HEK293 (cell line): ENCODE results near the gene PRR36.

ENCODE experiments used
- CTCF ChIP-seq: fragments of 450-650 bp; formaldehyde crosslinking; IDR thresholded peaks from 2 replicates; pipeline ENCODE4 v1.5.1; 2016; ENCODE audit warnings: missing biosample characterization, missing genetic modification characterization
- EGR2 ChIP-seq: fragments of 450-650 bp; formaldehyde crosslinking; IDR thresholded peaks from 2 replicates; pipeline ENCODE4 v1.5.1; 2016; ENCODE audit warnings: low read depth, missing biosample characterization, missing genetic modification characterization
- MYNN ChIP-seq: fragments of 450-650 bp; formaldehyde crosslinking; IDR thresholded peaks from 2 replicates; pipeline ENCODE4 v1.5.1; 2016; ENCODE audit warnings: missing biosample characterization, missing genetic modification characterization, borderline replicate concordance
- SETDB1 ChIP-seq: IDR thresholded peaks from one replicate; pipeline ENCODE4 v1.6.1; 2017; ENCODE audit warnings: mild to moderate bottlenecking, low read length, moderate library complexity, mixed read lengths; ENCODE audit not compliant: insufficient read length
- TRIM28 ChIP-seq: IDR thresholded peaks from 2 replicates; pipeline ENCODE4 v1.6.1; 2011; ENCODE audit warnings: low read length, control low read depth, borderline replicate concordance
- YY2 ChIP-seq: fragments of 450-650 bp; formaldehyde crosslinking; IDR thresholded peaks from 2 replicates; pipeline ENCODE4 v1.5.1; 2016; ENCODE audit warnings: missing biosample characterization, missing genetic modification characterization
- ZBTB8A ChIP-seq: fragments of 450-650 bp; formaldehyde crosslinking; IDR thresholded peaks from 2 replicates; pipeline ENCODE4 v1.5.1; 2016; ENCODE audit warnings: missing biosample characterization, missing genetic modification characterization
- ZNF112 ChIP-seq: fragments of 450-650 bp; formaldehyde crosslinking; IDR thresholded peaks from 2 replicates; pipeline ENCODE4 v1.5.0; 2017; ENCODE audit warnings: missing biosample characterization, missing genetic modification characterization
- ZNF133 ChIP-seq: fragments of 450-650 bp; formaldehyde crosslinking; IDR thresholded peaks from 2 replicates; pipeline ENCODE4 v1.5.1; 2016; ENCODE audit warnings: missing biosample characterization, missing genetic modification characterization
- ZNF138 ChIP-seq: fragments of 450-650 bp; formaldehyde crosslinking; IDR thresholded peaks from 2 replicates; pipeline ENCODE4 v1.5.1; 2016; ENCODE audit warnings: missing biosample characterization, missing genetic modification characterization, borderline replicate concordance
- ZNF184 ChIP-seq: fragments of 450-650 bp; IDR thresholded peaks from 2 replicates; pipeline ENCODE4 v1.5.1; 2018; ENCODE audit warnings: missing biosample characterization, mild to moderate bottlenecking, missing genetic modification characterization
- ZNF2 ChIP-seq: fragments of 450-650 bp; formaldehyde crosslinking; IDR thresholded peaks from 2 replicates; pipeline ENCODE4 v1.5.1; 2016; ENCODE audit warnings: missing biosample characterization, missing genetic modification characterization
- ZNF23 ChIP-seq: fragments of 450-650 bp; formaldehyde crosslinking; IDR thresholded peaks from 2 replicates; pipeline ENCODE4 v1.5.1; 2016; ENCODE audit warnings: missing biosample characterization, missing genetic modification characterization, borderline replicate concordance
- ZNF248 ChIP-seq: fragments of 450-650 bp; formaldehyde crosslinking; IDR thresholded peaks from 2 replicates; pipeline ENCODE4 v1.5.1; 2017; ENCODE audit warnings: missing biosample characterization, missing genetic modification characterization
- ZNF37A ChIP-seq: fragments of 450-650 bp; IDR thresholded peaks from 2 replicates; pipeline ENCODE4 v1.5.1; 2018; ENCODE audit warnings: missing biosample characterization, missing genetic modification characterization
- ZNF473 ChIP-seq: fragments of 450-650 bp; formaldehyde crosslinking; IDR thresholded peaks from 2 replicates; pipeline ENCODE4 v1.5.1; 2017; ENCODE audit warnings: missing biosample characterization, missing genetic modification characterization
- ZNF558 ChIP-seq: fragments of 450-650 bp; formaldehyde crosslinking; IDR thresholded peaks from 2 replicates; pipeline ENCODE4 v1.5.1; 2016; ENCODE audit warnings: missing biosample characterization, missing genetic modification characterization
- ZNF560 ChIP-seq: fragments of 450-650 bp; formaldehyde crosslinking; IDR thresholded peaks from 2 replicates; pipeline ENCODE4 v1.5.1; 2017; ENCODE audit warnings: missing biosample characterization, missing genetic modification characterization, borderline replicate concordance
- ZNF596 ChIP-seq: fragments of 450-650 bp; IDR thresholded peaks from 2 replicates; pipeline ENCODE4 v1.5.0; 2018; ENCODE audit warnings: missing biosample characterization, mild to moderate bottlenecking, missing genetic modification characterization, moderate library complexity
- ZNF610 ChIP-seq: fragments of 450-650 bp; formaldehyde crosslinking; IDR thresholded peaks from 2 replicates; pipeline ENCODE4 v1.5.1; 2016; ENCODE audit warnings: missing biosample characterization, missing genetic modification characterization, borderline replicate concordance
- ZNF621 ChIP-seq: fragments of 450-650 bp; formaldehyde crosslinking; IDR thresholded peaks from 2 replicates; pipeline ENCODE4 v1.5.1; 2017; ENCODE audit warnings: missing biosample characterization, missing genetic modification characterization
- ZNF664 ChIP-seq: fragments of 450-650 bp; formaldehyde crosslinking; IDR thresholded peaks from 2 replicates; pipeline ENCODE4 v1.5.1; 2016; ENCODE audit warnings: missing biosample characterization, missing genetic modification characterization
- ZNF791 ChIP-seq: fragments of 450-650 bp; formaldehyde crosslinking; IDR thresholded peaks from 2 replicates; pipeline ENCODE4 v1.5.1; 2016; ENCODE audit warnings: missing biosample characterization, missing genetic modification characterization
- ZNF830 ChIP-seq: fragments of 450-650 bp; IDR thresholded peaks from 2 replicates; pipeline ENCODE4 v1.5.0; 2018; ENCODE audit warnings: missing biosample characterization, missing genetic modification characterization, low read depth, mild to moderate bottlenecking, moderate library complexity
- ZNF843 ChIP-seq: fragments of 450-650 bp; formaldehyde crosslinking; IDR thresholded peaks from 2 replicates; pipeline ENCODE4 v1.5.1; 2016; ENCODE audit warnings: missing biosample characterization, missing genetic modification characterization
- ZSCAN30 ChIP-seq: fragments of 450-650 bp; IDR thresholded peaks from 2 replicates; pipeline ENCODE4 v1.5.1; 2018; ENCODE audit warnings: missing biosample characterization, mild to moderate bottlenecking, missing genetic modification characterization, moderate library complexity
- ZXDB ChIP-seq: fragments of 450-650 bp; formaldehyde crosslinking; IDR thresholded peaks from 2 replicates; pipeline ENCODE4 v1.5.1; 2016; ENCODE audit warnings: missing biosample characterization, missing genetic modification characterization
- TF ChIP-seq, protein P1 (sequence below): IDR thresholded peaks from 2 replicates; pipeline ENCODE4 v1.6.1; 2011; ENCODE audit warnings: mild to moderate bottlenecking, low read depth, low read length, borderline replicate concordance
- TF ChIP-seq, protein P2 (sequence below): fragments of 450-650 bp; formaldehyde crosslinking; IDR thresholded peaks from 2 replicates; pipeline ENCODE4 v1.5.1; 2016; ENCODE audit warnings: missing biosample characterization, missing genetic modification characterization
- TF ChIP-seq, protein P3 (sequence below): fragments of 450-650 bp; formaldehyde crosslinking; conservative IDR thresholded peaks from 2 replicates; pipeline ENCODE4 v1.5.1; 2016; ENCODE audit warnings: low read depth, missing biosample characterization, missing genetic modification characterization
- TF ChIP-seq, protein P4 (sequence below): fragments of 450-650 bp; formaldehyde crosslinking; IDR thresholded peaks from 2 replicates; pipeline ENCODE4 v1.5.1; 2016; ENCODE audit warnings: missing biosample characterization, missing genetic modification characterization

The PRR36 gene

GRCh38 chr19:7919610-7920518, 45.7 kb upstream of the PRR36 start, which contains the start of gene SNAPC2 (continued):
- TF ChIP-seq, protein P1, sequence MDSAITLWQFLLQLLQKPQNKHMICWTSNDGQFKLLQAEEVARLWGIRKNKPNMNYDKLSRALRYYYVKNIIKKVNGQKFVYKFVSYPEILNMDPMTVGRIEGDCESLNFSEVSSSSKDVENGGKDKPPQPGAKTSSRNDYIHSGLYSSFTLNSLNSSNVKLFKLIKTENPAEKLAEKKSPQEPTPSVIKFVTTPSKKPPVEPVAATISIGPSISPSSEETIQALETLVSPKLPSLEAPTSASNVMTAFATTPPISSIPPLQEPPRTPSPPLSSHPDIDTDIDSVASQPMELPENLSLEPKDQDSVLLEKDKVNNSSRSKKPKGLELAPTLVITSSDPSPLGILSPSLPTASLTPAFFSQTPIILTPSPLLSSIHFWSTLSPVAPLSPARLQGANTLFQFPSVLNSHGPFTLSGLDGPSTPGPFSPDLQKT: no peak
- TF ChIP-seq ZNF843 (no peak), ZNF2 (tag by site-specific recombination) (0 out of 2 replicates have a peak, but pooled peaks have one; percentile 42), ZNF184 (tag by site-specific recombination) (no peak), ZNF596 (tag by site-specific recombination) (no peak), ZNF621 (tag by site-specific recombination) (no peak), ZNF37A (tag by site-specific recombination) (no peak), ZNF23 (no peak), ZNF560 (no peak), ZNF791 (no peak), ZNF664 (tag by site-specific recombination) (no peak), MYNN (tag by site-specific recombination) (no peak), ZNF830 (tag by site-specific recombination) (no peak), ZNF610 (peak; percentile 90; the same call in 1 of the 2 replicates), SETDB1 (no peak), EGR2 (no peak; the same call in 1 of the 2 replicates), ZNF473 (tag by site-specific recombination) (no peak), ZBTB8A (tag by site-specific recombination) (peak; percentile 10; the same call in 1 of the 2 replicates), ZNF138 (tag by site-specific recombination) (no peak), ZNF112 (no peak), ZNF133 (tag by site-specific recombination) (no peak), ZNF248 (no peak), ZNF558 (no peak), TRIM28 (no peak), ZSCAN30 (tag by site-specific recombination) (no peak), CTCF (tag by site-specific recombination) (no peak), ZXDB (peak; percentile 64; the same call in 1 of the 2 replicates), YY2 (tag by site-specific recombination) (no peak)
- TF ChIP-seq, protein P2, sequence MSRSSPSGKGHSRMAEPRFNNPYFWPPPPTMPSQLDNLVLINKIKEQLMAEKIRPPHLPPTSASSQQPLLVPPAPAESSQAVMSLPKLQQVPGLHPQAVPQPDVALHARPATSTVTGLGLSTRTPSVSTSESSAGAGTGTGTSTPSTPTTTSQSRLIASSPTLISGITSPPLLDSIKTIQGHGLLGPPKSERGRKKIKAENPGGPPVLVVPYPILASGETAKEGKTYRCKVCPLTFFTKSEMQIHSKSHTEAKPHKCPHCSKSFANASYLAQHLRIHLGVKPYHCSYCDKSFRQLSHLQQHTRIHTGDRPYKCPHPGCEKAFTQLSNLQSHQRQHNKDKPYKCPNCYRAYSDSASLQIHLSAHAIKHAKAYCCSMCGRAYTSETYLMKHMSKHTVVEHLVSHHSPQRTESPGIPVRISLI (tag by site-specific recombination): no peak
- TF ChIP-seq, protein P3, sequence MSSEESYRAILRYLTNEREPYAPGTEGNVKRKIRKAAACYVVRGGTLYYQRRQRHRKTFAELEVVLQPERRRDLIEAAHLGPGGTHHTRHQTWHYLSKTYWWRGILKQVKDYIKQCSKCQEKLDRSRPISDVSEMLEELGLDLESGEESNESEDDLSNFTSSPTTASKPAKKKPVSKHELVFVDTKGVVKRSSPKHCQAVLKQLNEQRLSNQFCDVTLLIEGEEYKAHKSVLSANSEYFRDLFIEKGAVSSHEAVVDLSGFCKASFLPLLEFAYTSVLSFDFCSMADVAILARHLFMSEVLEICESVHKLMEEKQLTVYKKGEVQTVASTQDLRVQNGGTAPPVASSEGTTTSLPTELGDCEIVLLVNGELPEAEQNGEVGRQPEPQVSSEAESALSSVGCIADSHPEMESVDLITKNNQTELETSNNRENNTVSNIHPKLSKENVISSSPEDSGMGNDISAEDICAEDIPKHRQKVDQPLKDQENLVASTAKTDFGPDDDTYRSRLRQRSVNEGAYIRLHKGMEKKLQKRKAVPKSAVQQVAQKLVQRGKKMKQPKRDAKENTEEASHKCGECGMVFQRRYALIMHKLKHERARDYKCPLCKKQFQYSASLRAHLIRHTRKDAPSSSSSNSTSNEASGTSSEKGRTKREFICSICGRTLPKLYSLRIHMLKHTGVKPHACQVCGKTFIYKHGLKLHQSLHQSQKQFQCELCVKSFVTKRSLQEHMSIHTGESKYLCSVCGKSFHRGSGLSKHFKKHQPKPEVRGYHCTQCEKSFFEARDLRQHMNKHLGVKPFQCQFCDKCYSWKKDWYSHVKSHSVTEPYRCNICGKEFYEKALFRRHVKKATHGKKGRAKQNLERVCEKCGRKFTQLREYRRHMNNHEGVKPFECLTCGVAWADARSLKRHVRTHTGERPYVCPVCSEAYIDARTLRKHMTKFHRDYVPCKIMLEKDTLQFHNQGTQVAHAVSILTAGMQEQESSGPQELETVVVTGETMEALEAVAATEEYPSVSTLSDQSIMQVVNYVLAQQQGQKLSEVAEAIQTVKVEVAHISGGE (tag by site-specific recombination): no peak
- TF ChIP-seq, protein P4, sequence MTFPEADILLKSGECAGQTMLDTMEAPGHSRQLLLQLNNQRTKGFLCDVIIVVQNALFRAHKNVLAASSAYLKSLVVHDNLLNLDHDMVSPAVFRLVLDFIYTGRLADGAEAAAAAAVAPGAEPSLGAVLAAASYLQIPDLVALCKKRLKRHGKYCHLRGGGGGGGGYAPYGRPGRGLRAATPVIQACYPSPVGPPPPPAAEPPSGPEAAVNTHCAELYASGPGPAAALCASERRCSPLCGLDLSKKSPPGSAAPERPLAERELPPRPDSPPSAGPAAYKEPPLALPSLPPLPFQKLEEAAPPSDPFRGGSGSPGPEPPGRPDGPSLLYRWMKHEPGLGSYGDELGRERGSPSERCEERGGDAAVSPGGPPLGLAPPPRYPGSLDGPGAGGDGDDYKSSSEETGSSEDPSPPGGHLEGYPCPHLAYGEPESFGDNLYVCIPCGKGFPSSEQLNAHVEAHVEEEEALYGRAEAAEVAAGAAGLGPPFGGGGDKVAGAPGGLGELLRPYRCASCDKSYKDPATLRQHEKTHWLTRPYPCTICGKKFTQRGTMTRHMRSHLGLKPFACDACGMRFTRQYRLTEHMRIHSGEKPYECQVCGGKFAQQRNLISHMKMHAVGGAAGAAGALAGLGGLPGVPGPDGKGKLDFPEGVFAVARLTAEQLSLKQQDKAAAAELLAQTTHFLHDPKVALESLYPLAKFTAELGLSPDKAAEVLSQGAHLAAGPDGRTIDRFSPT (tag by site-specific recombination): no peak
